GM21576 (cell line): ENCODE results near the gene PSMD2.

Experiments
- ATAC-seq: cut with Tn5 transposase; IDR thresholded peaks from one replicate; pipeline ENCODE4 v1.9.1; 2021; ENCODE audit warnings: mild to moderate bottlenecking, moderate library complexity; ENCODE audit not compliant: unreplicated experiment

PSMD2 gene

GRCh38 chr3:184277366-184277765, 21.7 kb upstream of the PSMD2 start:
- no peak for ATAC-seq

DNA sequence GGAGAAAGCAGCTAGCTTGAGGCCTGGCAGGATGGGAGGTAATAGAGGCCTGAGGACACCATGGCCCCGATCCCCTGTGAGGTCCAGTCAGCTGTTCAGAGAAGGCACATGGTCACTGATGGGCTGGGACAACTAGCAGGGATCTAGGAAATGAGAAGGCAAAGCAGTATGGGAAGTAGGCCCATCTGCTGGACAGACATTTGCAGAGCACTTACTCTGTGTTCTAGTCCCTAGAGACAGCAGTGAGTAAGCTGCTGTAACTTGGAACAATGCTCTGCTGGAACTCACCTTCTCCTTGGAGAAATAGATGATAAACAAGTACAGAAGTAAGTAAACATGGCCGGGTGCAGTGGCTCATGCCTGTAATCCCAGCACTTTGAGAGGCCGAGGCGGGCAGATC, 16.1 kb upstream of the PSMD2 start:
- ATAC-seq = no peak

DNA sequence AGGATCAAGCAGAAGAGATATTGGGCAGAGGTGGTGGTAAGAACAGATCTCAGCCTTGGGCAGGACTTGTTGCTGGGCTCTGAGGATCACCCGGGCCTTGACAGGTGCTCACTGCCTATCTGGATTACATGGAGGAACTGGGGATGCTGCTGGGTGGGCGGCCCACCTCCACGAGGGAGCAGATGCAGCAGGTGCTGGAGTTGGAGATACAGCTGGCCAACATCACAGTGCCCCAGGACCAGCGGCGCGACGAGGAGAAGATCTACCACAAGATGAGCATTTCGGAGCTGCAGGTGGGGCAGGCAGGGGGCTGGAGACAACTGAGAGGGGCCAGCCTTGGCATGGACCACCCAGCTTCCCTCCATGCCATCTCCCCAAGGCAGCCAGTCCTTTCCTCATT, 15.4 kb upstream of the PSMD2 start:
- no peak for ATAC-seq

DNA sequence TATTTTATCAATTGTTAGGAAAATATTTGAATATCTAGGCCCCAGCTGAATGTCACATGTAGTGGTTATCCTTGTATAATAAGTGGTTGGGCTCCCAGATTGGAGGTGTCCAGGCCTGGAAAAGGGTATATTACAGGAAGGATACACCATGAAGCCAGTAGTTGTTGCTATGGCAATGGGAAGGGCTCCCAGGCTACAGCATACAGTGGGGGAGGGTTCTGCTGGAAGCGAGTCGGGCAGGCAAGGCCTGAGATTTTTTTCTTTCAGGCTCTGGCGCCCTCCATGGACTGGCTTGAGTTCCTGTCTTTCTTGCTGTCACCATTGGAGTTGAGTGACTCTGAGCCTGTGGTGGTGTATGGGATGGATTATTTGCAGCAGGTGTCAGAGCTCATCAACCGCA, 14.3 kb upstream of the PSMD2 start:
- no peak for ATAC-seq

GRCh38 chr3:184289426-184289938, 9.6 kb upstream of the PSMD2 start:
- no peak for ATAC-seq

GRCh38 chr3:184290331-184290730, 8.7 kb upstream of the PSMD2 start:
- no peak for ATAC-seq

GRCh38 chr3:184291044-184291737, 7.8 kb upstream of the PSMD2 start:
- no peak for ATAC-seq

GRCh38 chr3:184291738-184292445, 7.1 kb upstream of the PSMD2 start:
- no peak for ATAC-seq

- no peak for ATAC-seq
These were observed 3.3 kb upstream of the PSMD2 start for GRCh38 chr3:184295771-184296170.

DNA sequence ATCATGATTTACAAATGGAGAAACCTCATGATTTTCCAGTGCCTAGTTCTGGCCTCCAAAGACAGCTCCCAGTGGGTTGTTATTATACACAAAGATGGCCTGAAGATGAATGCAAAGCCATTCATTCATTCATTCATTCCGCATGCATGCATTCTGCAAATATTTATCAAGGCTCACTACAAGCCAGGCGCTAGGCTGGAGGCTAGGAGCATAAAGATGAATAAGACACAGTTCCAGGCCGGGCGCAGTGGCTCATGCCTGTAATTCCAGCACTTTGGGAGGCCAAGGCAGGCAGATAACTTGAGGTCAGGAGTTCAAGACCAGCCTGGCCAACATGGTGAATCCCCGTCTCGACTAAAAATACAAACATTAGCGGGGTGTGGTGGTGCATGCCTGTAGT, 2.4 kb upstream of the PSMD2 start:
- ATAC-seq = no peak

- ATAC-seq = no peak
These were observed 692 bp downstream of the PSMD2 start for GRCh38 chr3:184299488-184300377.

GRCh38 chr3:184300378-184300720, 1.3 kb downstream of the PSMD2 start:
- no peak for ATAC-seq

DNA sequence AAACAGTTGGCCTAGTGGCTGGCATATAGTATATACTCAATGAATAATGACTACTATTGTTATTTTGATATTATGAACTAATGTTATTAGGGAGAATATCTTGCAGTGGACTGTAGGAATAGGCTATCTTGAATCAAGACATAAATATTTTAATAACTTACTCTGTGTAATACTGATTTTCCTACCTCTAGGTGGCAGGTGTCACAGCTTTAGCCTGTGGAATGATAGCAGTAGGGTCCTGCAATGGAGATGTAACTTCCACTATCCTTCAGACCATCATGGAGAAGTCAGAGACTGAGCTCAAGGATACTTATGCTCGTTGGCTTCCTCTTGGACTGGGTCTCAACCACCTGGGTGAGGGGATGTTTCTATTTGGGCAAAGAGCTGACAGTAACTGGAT, 6.5 kb downstream of the PSMD2 start:
- no peak for ATAC-seq

- ATAC-seq = no peak
These were observed 7.4 kb downstream of the PSMD2 start for GRCh38 chr3:184306341-184306972.

- ATAC-seq = no peak
These were observed 8.9 kb downstream of the PSMD2 start for GRCh38 chr3:184307915-184308314.

- ATAC-seq = no peak
These were observed 9.7 kb downstream of the PSMD2 start for GRCh38 chr3:184308744-184309143.

DNA sequence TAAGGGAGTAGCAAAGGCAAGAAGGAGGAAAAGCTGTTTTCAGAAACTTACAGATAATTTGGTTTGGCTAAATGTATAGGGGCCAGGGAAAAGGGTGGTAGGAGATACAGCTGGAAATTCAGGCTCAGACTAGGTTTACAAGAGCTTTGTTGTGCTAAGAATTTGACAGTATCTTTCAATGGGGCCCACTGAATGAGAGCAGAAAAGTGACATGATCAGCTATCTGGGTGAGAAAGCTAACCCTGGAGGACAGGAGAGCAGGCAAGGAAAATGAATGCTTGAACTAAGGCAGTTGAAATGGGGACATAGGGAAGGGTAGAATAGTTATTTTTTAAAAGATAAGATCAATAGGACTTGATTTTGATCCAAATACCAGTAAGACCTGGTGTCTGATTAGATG, 12.6 kb downstream of the PSMD2 start:
- ATAC-seq = no peak

DNA sequence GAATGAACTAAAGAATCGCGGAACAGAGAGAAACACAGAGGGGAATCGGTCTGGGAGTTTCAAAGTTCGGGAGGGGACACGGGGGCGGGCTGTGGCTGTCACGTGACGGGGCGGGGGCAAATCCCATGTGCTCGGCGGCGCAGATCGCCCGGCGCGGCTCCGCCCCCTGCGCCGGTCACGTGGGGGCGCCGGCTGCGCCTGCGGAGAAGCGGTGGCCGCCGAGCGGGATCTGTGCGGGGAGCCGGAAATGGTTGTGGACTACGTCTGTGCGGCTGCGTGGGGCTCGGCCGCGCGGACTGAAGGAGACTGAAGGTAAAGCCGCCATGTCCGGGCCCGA, 15.3 kb downstream of the PSMD2 start, which contains the start of gene EIF4G1:
Gene EIF4G1 (plus strand): TSS at position 244 of the 337 bp plus-strand sequence. CDS start 1,191 bp downstream, outside the sequence.
- peak; percentile 77 for ATAC-seq

DNA sequence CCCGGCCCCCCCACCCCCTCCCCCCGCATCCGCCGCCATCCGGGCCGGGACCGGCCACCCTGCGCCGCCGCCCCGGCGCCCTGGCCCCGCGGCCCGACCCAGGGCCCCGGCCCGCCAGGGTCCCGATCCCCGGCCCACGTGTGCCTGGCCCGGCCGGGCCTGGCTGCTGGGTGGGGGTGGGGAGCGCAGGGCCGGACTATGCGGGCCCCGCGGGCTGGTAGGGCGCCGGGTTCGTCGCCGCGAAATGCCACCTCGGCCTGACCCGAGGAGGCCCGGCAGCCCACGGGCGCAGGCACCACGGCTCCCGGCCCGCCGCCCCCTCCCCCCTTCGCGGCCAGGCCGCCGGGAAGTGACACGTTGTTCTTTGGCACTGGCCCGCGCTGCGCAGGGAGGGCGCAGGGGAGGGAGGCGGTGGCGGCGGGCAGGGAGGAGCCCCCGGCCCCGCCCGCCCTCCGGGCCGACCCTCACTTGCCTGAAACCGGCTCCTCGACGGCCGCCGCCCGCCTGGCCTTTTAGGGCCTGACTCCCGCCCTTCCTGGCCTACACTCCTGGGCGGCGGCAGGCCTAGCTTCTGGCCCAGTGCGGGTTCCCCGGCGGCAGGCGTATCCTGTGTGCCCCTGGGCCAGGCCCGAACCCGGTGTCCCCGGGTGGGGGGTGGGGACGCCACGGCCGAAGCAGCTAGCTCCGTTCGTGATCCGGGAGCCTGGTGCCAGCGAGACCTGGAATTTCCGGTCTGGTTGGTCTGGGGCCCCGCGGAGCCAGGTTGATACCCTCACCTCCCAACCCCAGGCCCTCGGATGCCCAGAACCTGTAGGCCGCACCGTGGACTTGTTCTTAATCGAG, 15.9 kb downstream of the PSMD2 start:
- ATAC-seq = peak; percentile 33

DNA sequence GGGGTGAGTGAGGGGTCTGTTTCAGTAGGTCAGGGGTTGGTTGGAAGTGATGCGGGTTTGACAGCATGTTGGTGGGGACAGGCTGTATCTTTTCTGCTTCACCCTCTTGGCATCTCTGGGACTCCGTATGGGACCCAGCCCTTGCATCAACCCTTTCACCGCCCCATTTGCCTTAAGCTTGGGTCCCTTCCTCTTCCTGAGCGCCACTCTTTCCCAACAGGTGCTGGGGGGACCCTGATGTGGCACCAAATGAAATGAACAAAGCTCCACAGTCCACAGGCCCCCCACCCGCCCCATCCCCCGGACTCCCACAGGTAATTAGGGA, 16.5 kb downstream of the PSMD2 start:
- peak; percentile 14 for ATAC-seq
